Measurements from ENCODE around the gene ROPN1B.
"Not testable (repeated sequence)": the region's sequence is repeated elsewhere in the genome, so short reads cannot be mapped to it uniquely, and the experiment has no call there.

Gene ROPN1B

DNA sequence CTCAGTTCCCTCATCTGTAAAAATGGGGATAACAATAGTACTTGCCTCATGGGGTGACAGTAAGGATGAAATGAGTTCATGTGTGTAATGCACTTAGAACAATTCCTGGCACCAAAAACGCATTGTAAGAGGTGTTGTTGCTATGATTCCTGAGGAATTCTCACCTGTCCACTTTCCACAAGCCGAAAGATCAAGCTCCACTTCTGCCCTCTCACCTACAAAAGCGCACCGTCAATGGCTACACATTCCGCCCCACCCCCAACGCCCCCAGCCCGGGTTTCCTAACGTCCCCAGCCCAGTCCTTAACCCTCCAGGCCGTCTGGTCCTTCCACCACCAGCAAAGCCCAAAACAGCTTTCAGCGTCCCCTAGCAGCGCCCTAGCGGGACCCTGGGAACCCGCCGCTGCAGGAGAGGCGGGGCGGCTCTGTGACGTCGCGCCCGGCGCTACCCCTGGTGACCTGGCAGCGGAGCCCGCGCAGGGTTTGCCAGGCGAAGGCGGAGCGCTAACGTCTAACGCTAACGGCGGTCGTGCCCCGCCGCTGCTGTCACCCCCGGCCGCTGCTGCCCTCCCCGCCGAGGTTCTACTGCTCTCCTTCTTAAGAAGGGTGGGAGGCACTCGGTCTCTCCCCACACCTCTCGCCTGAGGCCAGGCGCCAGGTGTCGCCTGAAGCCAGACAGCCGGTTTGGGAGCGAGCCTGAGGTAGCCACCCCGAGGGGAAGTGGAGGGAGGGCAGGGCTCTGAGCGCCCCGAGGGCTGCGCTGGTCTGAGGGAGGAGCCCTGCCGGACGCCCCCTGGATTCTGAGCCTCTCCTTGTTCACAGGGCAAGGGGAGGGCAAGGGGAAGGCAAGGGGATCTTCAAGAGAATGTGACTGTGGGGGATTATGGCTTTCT, at the start of gene ROPN1B:
ROPN1B (plus strand) TSS at position 478 of the 892 bp plus-strand sequence. CDS start 2,877 bp downstream, outside the sequence.
- not testable (repeated sequence) for DNase-seq

DNA sequence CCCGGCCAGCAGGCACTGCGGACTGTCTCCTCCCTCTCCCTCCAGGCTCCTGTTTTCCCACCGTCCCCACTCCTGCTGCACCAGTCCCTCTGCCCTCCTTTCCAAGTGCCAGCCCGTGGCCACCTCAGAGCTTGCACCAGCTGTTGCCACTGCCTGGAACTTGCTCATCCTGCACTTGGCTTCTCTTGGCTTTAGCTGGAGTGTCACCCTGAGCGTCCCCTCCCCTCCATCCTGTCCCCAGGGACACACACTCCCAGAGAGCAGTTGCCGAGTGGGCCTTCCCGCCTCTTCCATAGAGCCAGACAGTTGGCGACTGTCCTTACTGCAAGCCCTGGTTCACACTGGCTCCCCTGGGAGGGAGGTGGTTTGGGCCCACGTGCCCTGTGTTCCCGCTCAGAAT, 48.8 kb upstream of the ROPN1B start:
- DNase-seq = not testable (repeated sequence)

- DNase-seq = not testable (repeated sequence)
Measured at GRCh38 chr3:125920751-125921279, 48.2 kb upstream of the ROPN1B start.

- peak; percentile 41 for DNase-seq
Measured at GRCh38 chr3:125921712-125922111, 47.3 kb upstream of the ROPN1B start.

DNA sequence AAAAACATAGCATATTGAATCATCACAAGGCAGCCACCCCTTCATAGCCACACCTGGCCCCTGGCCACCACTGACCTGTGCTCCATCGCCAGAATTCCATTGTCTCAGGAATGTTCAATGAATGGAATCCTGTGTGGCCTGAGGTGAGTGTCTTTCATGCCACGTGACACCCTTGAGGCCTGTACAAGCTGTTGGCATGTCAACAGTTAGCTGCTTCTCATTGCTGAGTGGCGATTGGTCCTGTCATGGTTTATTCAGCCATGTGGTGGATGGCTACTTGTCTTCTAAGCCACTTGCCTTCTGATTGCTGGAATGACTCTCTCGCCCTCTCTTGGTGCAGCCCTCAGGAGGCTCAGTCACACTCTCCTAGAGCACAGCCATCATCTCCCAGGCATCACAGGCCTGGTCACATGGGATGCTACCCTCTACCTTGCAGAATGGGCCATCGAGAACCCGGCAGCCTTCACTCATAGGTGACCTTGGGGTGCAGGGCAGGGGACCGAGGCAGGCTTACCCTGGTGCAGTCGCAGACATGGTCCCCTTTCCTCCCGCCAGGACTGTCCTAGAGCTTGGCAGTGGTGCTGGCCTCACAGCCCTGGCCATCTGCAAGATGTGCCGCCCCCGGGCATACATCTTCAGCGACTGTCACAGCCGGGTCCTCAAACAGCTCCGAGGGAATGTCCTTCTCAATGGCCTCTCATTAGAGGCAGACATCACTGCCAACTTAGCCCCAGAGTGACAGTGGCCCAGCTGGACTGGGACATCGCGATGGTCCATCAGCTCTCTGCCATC, 45.5 kb upstream of the ROPN1B start:
- DNase-seq = not testable (repeated sequence)

GRCh38 chr3:125924276-125924675, 44.7 kb upstream of the ROPN1B start:
- not testable (repeated sequence) for DNase-seq

DNA sequence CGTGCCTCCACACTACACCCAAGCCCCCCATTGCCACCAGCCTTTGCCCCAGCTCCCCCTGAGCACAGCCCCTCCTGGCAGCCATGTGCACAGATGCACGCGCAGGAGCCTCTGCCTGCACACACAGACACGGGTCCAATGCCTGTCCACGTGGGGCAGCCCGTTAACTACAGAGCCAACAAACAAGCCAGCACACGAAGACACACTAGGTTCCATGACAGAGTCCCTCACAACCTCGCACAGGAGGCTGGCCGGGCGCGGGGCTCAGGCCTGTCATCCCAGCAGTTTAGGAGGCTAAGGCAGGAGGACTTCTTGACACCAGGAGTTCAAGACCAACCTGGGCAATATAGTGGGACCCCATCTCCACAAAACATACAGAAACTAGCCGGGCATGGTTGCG, 43.3 kb upstream of the ROPN1B start:
- DNase-seq = not testable (repeated sequence)

DNA sequence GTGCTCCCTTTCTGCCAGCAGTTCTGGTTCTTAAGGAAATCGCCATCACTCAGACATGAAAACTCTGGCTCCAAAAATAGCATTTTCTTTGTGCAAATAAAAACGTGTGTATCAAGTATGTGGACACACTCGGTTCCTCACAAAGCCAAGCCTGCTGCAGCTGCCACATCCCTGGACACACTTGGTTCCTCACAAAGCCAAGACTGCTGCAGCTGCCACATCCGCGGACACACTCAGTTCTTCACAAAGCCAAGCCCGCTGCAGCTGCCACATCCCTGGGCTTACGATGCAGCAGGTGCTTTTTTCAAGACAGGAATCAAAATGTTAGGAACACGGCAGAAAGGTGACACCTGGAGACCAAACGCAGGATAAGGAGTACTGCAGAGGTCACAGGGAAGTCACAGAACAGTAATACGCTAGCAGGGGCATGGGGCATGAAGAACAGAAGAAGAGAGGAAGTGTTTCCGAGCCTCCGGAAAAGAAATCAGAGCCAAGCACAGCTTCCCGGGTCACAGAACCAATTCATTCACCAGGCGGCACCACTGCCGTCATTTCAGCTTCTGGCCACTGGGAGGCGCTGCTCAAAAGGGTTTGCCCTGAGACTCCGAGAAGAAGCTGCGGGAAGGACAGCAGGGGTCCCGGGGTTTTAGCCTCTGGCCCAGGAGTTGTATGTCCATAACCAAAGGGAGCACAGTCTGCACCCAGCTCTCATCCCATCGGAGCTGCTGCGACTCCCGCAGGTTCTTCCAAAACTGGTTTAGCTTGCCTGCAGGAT, 40.0 kb upstream of the ROPN1B start:
- peak; percentile 65 for DNase-seq

DNA sequence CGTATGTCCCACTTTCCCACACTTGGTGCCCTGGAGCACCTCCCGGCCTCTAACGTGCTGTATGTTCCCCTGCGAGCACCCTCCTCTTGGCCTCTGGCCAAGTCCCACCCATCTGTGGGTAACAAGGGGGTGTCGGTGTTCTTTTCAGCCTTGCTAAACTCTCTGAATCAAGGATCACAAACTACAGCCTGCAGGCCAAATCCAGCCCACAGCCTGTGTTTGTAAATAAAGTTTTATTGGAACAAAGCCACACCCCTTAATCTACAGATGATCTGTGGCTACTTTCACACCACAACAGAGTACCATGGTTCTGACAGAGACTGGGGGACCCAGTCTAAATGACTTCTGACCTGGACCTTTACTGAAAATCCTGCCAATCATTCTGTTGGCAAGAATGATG, 39.2 kb upstream of the ROPN1B start:
- DNase-seq = not testable (repeated sequence)

DNA sequence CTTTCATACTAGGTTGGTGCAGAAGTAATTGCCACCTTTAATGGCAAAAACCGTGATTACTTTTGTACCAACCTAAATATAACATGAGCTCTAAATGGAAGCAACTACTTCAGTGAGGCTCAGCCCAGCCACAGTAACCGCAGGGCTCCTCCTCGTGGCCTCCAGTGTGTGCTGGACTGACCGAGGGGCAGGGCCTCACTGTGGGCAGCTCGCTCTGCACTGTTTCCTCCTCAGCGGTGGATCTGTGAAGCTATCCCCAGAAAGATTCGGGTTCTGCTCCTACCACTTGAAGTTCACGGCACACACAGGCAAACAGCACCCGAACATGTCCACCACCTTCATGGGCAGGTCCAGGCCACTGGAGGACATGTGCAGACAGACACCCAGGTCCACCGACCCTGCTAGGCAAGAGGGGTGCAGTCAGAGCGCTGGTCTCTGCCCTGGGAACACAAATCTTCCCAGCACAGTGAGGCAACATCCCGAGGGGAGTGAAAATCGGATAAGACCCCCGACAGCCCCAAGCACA, 37.6 kb upstream of the ROPN1B start:
- DNase-seq = not testable (repeated sequence)

GRCh38 chr3:125933397-125934173, 35.4 kb upstream of the ROPN1B start:
- not testable (repeated sequence) for DNase-seq

GRCh38 chr3:125935252-125935874, 33.6 kb upstream of the ROPN1B start:
- DNase-seq = not testable (repeated sequence)

DNA sequence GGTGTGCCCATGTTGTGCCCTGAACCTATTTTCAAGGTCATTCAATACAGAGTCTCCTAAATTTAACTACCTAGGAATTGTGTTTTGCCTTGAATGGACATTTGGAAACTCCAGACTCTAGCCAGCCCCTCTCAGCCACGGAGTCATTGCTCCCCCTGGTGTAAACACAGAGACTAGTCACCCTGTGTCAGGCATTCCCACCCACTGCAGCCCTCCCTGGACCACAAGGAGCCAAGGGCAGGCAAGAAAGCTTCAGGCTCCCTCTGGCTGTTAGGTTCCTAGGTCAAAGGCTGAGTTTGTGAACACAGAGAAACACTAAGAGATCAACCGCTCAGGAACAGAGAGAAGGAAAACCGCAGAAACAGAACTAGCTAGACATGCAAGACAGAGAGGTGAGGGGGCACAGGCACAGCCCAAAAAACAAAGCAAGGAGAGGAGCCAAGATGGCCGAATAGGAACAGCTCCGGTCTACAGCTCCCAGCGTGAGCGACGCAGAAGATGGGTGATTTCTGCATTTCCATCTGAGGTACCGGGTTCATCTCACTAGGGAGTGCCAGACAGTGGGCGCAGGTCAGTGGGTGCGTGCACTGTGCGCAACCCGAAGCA, 32.7 kb upstream of the ROPN1B start:
- DNase-seq = not testable (repeated sequence)

DNA sequence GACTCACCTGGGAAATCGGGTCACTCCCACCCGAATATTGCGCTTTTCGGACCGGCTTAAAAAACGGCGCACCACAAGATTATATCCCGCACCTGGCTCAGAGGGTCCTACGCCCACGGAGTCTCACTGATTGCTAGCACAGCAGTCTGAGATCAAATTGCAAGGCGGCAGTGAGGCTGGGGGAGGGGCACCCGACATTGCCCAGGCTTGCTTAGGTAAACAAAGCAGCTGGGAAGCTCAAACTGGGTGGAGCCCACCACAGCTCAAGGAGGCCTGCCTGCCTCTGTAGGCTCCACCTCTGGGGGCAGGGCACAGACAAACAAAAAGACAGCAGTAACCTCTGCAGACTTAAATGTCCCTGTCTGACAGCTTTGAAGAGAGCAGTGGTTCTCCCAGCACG, 32.1 kb upstream of the ROPN1B start:
- not testable (repeated sequence) for DNase-seq

DNA sequence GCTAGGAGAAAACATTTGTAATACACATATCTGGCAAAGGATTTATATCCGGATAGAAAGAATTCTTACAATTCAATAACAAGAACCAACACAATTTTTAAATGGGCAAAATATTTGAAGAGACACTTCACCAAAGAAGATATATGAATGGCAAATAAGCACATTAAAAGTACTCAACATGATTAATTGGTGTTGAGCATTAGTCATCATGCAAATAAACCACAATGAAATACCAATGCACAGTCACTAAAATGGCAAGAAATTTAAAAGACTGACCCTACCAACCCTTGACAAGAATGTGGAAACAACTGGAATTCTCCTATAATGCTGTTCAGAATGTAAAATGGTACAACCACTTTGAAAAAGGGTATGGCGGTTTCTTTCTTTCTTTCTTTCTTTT, 21.2 kb upstream of the ROPN1B start:
- not testable (repeated sequence) for DNase-seq

GRCh38 chr3:125948901-125949300, 20.1 kb upstream of the ROPN1B start:
- DNase-seq = not testable (repeated sequence)

- DNase-seq = not testable (repeated sequence)
Measured at GRCh38 chr3:125951176-125951575, 17.8 kb upstream of the ROPN1B start.

DNA sequence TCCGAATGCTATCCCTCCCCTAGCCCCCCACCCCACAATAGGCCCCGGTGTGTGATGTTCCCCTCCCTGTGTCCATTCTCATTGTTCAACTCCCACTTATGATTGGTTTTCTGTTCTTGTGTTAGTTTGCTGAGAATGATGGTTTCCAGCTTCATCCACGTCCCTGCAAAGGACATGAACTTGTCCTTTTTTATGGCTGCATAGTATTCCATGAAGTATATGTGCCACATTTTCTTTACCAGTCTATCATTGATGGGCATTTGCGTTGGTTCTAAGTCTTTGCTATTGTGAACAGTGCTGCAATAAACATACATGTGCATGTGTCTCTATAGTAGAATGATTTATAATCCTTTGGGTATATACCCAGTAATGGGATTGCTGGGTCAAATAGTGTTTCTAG, 12.0 kb upstream of the ROPN1B start:
- DNase-seq = not testable (repeated sequence)

- DNase-seq = no peak
Measured at GRCh38 chr3:125957674-125958510, 11.1 kb upstream of the ROPN1B start.

All from activated CD8-positive, alpha-beta memory T cell treated with anti-CD3 and anti-CD28 coated beads, Interleukin-2, amount 50 U/mL, for 4 hours (primary cell).